Central memory CD8-positive, alpha-beta T cell (primary cell): ENCODE measurements around the gene MMP13.
"Not testable (repeated sequence)": the region's sequence is repeated elsewhere in the genome, so short reads cannot be mapped to it uniquely, and the experiment has no call there.

Experiments
- ATAC-seq: fragments of 150-1000 bp; cut with Tn5 transposase; replicated peaks from 2 replicates; pipeline ENCODE4 v1.10.0; 2022; ENCODE audit warnings: mild to moderate bottlenecking, moderate FRiP score, moderate number of reproducible peaks; ENCODE audit not compliant: poor library complexity, severe bottlenecking; ENCODE audit errors: extremely low read depth
- DNase-seq, 2 donors: peaks; one replicate each; pipeline ENCODE4 v3.0.0; 2021; ENCODE audit warnings: low spot score in 2 of 2
- H3K27ac Mint-ChIP-seq: one replicate; pipeline ENCODE4 v1.8.0; 2022; ENCODE audit warnings: low read depth, mild to moderate bottlenecking, moderate library complexity, mixed read lengths
- H3K27me3 Mint-ChIP-seq: one replicate; pipeline ENCODE4 v1.8.0; 2022; ENCODE audit warnings: mixed read lengths
- H3K36me3 Mint-ChIP-seq: one replicate; pipeline ENCODE4 v1.8.0; 2022; ENCODE audit warnings: mild to moderate bottlenecking, moderate library complexity, mixed read lengths; ENCODE audit not compliant: insufficient read depth
- H3K4me1 Mint-ChIP-seq: one replicate; pipeline ENCODE4 v1.8.0; 2022; ENCODE audit warnings: mixed read lengths
- H3K4me3 Mint-ChIP-seq: one replicate; pipeline ENCODE4 v1.8.0; 2022; ENCODE audit warnings: mild to moderate bottlenecking, moderate library complexity, mixed read lengths
- H3K9me3 Mint-ChIP-seq: one replicate; pipeline ENCODE4 v1.8.0; 2022; ENCODE audit warnings: mixed read lengths

The MMP13 gene

DNA sequence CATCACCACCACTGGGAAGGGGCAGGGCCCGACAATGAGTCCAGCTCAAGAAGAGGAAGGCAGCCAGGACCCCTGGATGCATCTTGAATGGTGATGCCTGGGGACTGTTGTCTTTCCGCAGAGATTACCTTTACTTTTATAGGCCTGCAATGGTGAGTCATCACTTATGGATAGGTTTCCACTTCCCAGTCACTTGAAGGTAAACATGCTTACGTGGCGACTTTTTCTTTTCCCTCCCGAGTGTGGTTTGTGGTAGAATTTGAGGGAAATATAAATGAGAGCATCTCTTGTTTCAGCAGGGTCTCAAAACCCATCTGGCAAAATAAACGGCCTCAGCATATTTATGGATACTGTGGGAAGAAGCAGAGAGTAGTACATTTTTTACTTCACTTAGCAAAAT, at the start of gene MMP13:
Gene MMP13 (minus strand): TSS at position 109 of the 400 bp plus-strand sequence. CDS start 27 bp downstream, at position 82.
- Mint-ChIP-seq H3K9me3 (no peaks in the 10 kb centered on the region), H3K4me3 (no peak within 1 kb of the TSS), H3K27me3 (peaks cover 19% of the 10 kb centered on the region), H3K36me3 (peaks cover 2% of the 10 kb centered on the region), H3K4me1 (no peaks in the 10 kb centered on the region), H3K27ac (no peak within 1 kb of the TSS)
- DNase-seq (no peak), ATAC-seq (no peak)

DNA sequence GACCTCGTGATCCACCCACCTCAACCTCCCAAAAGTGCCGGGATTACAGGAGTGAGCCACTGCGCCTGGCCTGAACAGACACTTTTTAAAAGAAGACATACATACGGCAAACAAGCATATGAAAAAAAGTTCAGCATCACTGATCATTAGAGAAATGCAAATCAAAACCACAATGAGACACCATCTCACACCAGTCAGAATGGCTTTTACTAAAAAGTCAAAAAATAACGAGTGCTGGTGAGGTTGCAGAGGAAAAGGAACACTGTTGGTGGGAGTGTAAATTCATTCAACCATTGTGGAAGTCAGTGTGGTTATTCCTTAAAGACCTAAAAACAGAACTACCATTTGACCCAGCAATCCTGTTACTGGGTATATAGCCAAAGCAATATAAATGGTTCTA, 48.7 kb upstream of the MMP13 start:
- H3K9me3 Mint-ChIP-seq, H3K4me1 Mint-ChIP-seq, H3K36me3 Mint-ChIP-seq, H3K4me3 Mint-ChIP-seq, H3K27ac Mint-ChIP-seq, DNase-seq, ATAC-seq: not testable (repeated sequence)
- peaks cover 36% of the 10 kb centered on the region for H3K27me3 Mint-ChIP-seq

DNA sequence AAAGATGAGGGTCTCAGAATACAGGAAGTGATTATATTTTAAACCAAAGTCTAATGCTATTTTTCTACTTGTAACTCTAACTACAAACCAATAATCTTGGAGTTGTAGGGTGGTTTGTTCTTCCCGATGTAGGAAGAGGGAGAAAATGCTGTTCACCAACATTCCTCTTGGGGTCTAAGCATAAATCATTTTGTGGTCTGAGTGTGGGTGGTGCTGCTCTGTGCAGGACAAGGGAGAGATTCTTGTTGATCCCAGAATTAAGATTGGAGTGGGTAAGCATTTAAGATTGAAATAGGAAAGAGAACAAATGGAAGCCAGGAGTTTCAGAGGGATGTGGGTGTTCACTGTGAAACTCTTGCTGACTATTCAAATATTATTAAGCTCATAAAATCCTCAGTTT, 38.6 kb upstream of the MMP13 start:
- no peaks in the 10 kb centered on the region for H3K9me3 Mint-ChIP-seq
- H3K4me3 Mint-ChIP-seq = no peak overlapping the region
- H3K4me1 Mint-ChIP-seq = no peaks in the 10 kb centered on the region
- H3K27ac Mint-ChIP-seq = no peak overlapping the region
- DNase-seq (no peak), ATAC-seq (no peak)
- H3K27me3 Mint-ChIP-seq = peaks cover 25% of the 10 kb centered on the region
- H3K36me3 Mint-ChIP-seq = no peaks in the 10 kb centered on the region

DNA sequence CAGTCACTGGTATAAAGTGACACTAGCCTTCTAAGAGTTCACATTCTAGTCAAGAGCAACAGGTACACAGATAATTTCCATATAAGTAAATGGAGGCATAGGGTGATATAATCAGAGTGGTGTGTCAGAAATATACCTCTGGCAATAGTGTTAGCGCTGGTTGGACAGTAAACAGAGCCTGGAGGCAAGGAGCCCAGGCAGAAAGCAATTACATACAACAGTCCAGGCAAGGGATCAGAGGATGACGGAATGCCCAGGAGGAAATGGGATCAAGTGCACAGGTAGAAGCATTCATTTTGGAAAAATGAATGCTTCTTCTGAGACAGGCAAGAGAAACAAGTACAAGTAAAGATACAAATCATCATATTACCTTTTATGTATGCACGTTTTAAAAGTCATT, 36.2 kb upstream of the MMP13 start:
- DNase-seq (no peak), ATAC-seq (no peak)
- no peaks in the 10 kb centered on the region for H3K36me3 Mint-ChIP-seq
- H3K9me3 Mint-ChIP-seq = no peaks in the 10 kb centered on the region
- peaks cover 24% of the 10 kb centered on the region for H3K27me3 Mint-ChIP-seq
- H3K4me3 Mint-ChIP-seq = no peak overlapping the region
- H3K4me1 Mint-ChIP-seq = no peaks in the 10 kb centered on the region
- no peak overlapping the region for H3K27ac Mint-ChIP-seq

DNA sequence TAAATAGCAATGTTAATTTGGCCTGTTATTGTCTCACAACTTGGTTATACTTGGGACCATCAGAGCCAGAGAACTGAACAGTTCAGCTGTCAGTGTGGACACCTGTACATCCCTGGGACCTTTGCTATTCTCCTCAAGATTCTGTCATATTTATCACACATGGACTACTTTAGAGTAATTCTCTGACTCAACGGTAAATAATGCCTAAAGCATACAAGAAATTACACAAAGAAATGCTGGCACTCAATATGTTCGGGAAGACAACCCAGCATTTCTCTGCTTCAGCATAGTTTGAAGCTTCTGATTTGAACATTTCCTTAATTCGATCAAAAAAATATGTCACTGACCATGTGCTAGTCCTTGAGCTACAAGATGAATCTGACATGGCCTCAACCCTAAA, 34.6 kb upstream of the MMP13 start:
- ATAC-seq (no peak), DNase-seq (no peak)
- Mint-ChIP-seq H3K27ac (no peak overlapping the region), H3K27me3 (peaks cover 24% of the 10 kb centered on the region), H3K36me3 (no peaks in the 10 kb centered on the region), H3K4me1 (no peaks in the 10 kb centered on the region), H3K4me3 (no peak overlapping the region), H3K9me3 (no peaks in the 10 kb centered on the region)

DNA sequence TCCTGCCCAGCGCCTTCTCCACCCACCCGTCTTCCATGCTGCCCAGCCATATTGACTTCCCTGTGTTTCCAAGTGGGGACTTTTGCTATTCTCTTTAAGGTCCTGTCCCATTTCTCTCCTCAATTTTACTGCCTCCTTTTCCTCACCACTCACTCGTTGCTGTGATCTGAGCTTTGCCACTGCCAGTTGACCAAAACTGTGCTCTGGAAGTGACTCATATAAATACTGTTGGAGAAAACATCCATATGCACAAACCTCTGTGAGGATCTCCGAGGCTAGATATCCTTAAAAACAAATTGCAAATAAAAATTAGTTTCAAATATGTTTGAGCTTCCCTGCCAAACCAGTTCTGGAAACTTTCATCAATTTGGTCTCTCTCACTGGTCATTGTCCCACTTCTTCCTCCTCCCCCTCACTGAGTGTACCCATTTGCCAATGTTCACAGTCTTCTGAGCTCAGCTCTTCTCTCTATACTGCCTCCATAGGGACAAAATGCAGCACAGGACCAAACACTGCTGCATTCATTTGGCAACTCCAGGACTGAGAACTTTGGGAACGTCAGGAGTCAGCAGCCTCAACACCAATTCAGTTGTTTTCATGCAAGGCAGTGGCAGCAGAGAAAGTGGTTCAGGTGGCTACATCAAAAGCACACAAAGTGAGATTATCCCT, 34.0 kb upstream of the MMP13 start:
- H3K4me1 Mint-ChIP-seq = no peaks in the 10 kb centered on the region
- peaks cover 24% of the 10 kb centered on the region for H3K27me3 Mint-ChIP-seq
- no peak for DNase-seq
- H3K36me3 Mint-ChIP-seq = no peaks in the 10 kb centered on the region
- H3K4me3 Mint-ChIP-seq = no peak overlapping the region
- H3K9me3 Mint-ChIP-seq = no peaks in the 10 kb centered on the region
- no peak overlapping the region for H3K27ac Mint-ChIP-seq
- no peak for ATAC-seq

DNA sequence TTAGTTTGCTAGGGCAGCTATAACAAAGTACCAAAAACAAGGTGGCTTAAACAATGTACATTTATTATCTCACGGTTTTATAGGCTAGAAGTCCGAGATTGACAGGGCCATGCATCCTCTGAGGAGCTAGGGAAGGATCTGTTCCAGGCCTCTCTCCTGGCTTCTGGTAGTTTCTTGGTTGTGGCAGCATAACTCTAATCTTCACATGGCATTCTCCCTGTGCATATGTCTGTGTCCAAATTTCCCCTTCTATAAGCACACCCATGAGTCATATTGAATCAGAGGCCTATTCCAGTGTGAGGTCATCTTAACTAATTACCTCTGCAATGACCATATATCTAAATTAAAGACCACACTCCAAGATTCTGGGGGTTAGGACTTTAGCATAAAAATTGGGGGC, 31.3 kb upstream of the MMP13 start:
- no peaks in the 10 kb centered on the region for H3K36me3 Mint-ChIP-seq
- ATAC-seq (no peak), DNase-seq (no peak)
- H3K27ac Mint-ChIP-seq = no peak overlapping the region
- no peaks in the 10 kb centered on the region for H3K9me3 Mint-ChIP-seq
- no peak overlapping the region for H3K4me3 Mint-ChIP-seq
- no peaks in the 10 kb centered on the region for H3K4me1 Mint-ChIP-seq
- peaks cover 24% of the 10 kb centered on the region for H3K27me3 Mint-ChIP-seq

DNA sequence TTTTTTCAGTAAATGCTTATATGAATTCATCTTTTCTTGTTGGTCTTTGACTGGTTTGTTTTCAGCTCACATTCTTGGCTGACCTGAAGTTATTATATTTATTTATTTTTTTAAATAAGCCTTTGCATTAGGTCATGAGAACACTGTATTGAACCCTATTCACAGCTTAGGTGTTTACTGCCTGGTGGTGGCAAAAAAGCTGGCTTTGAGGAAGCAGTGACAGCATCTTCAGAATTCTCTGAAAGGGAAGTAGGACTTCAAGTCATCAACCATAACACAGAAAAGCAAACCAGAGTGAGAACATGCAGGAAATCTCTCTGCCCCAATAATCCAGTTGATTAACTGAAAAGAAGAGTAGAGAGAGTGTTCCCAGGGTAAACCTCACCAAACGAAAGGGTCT, 30.3 kb upstream of the MMP13 start:
- H3K36me3 Mint-ChIP-seq = no peaks in the 10 kb centered on the region
- ATAC-seq = no peak
- no peak for DNase-seq
- no peaks in the 10 kb centered on the region for H3K9me3 Mint-ChIP-seq
- H3K27ac Mint-ChIP-seq = no peak overlapping the region
- peaks cover 24% of the 10 kb centered on the region for H3K27me3 Mint-ChIP-seq
- H3K4me1 Mint-ChIP-seq = no peaks in the 10 kb centered on the region
- H3K4me3 Mint-ChIP-seq = no peak overlapping the region

DNA sequence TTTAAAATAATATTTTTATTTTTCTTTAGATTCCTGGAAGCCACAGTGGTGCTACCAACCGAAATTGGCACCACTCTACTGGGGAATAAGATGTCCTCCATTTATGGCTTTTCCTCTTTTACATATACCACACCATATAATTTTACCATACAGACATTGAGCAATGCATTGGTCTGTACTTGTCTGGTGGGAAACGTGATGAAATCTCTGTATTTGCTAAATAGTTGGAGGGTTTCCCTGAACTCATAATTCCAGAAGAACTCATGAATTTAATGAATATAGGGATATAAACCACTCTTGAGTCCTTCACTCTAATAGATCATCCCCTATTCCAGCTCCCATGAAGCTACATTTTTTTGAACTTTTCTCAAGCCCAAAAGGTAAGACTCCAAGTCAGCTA, 28.0 kb upstream of the MMP13 start:
- ATAC-seq = no peak
- peaks cover 18% of the 10 kb centered on the region for H3K27me3 Mint-ChIP-seq
- no peak for DNase-seq
- H3K4me3 Mint-ChIP-seq = no peak overlapping the region
- H3K9me3 Mint-ChIP-seq = no peaks in the 10 kb centered on the region
- H3K4me1 Mint-ChIP-seq = no peaks in the 10 kb centered on the region
- no peaks in the 10 kb centered on the region for H3K36me3 Mint-ChIP-seq
- H3K27ac Mint-ChIP-seq = no peak overlapping the region

DNA sequence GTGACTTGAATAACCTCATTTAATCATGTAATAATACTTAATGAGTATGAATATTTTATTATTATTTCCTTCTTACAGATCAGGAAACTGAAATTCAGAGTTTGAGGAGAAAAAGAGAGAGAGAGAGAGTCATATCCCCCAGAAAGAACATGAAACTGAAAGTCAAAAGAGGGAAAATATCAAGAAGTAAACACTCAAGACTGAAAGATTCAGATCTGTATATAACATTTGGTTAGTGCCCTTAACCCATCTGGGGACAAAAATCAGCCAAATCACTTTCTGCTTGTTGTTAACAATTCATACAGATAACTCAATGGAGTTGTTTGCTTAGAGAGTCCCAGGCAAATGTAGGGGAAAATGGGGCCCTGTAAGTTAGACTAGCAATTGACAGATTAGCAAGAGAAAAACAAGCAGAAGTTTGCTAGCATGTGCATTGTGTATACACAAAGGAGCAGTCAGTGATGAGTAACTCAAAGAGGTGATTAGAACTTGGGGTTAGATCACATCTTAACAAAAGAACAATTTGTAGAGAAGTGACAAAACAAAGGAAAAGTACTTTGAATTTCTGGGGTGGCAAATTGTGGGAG, 25.9 kb upstream of the MMP13 start:
- Mint-ChIP-seq H3K36me3 (no peaks in the 10 kb centered on the region), H3K9me3 (no peaks in the 10 kb centered on the region), H3K4me3 (no peak overlapping the region), H3K4me1 (no peaks in the 10 kb centered on the region), H3K27ac (no peak overlapping the region), H3K27me3 (peaks cover 22% of the 10 kb centered on the region)
- ATAC-seq (no peak), DNase-seq (no peak)

DNA sequence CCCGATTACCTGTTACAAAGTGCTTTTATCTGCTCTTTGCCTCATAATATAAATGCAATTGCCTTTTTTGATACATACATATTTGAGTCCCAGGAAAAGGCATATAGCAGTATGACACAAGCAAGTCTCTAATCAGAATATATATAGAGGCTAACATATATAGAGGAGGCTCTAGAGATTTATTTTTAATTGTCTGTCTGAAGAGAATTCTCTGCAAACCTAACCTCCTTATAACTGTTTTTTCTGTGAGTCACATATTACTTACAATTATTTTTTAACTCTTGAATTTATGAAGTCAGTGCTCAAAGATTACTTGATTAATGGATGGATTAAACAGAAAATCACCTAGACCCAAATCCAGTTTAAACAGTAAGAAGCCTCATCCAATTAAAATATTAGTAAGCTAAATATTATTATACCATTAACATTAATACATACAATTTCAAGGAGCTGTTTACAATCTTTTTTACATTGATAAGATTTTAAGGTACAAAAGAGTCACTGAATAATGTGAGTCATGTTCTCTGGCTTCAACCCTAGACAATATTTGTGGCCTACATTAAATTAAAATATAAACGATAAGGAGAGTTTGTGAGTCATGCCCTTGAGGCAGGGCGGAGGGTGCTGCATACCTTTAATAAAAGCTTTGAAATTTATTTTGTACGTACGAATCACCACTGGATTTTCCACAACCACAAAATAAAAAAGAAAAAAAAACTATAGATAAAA, 19.2 kb upstream of the MMP13 start:
- H3K4me1 Mint-ChIP-seq = no peaks in the 10 kb centered on the region
- H3K9me3 Mint-ChIP-seq = no peaks in the 10 kb centered on the region
- H3K36me3 Mint-ChIP-seq = no peaks in the 10 kb centered on the region
- H3K4me3 Mint-ChIP-seq = no peak overlapping the region
- peaks cover 57% of the 10 kb centered on the region for H3K27me3 Mint-ChIP-seq
- H3K27ac Mint-ChIP-seq = no peak overlapping the region
- no peak for DNase-seq
- ATAC-seq = no peak

DNA sequence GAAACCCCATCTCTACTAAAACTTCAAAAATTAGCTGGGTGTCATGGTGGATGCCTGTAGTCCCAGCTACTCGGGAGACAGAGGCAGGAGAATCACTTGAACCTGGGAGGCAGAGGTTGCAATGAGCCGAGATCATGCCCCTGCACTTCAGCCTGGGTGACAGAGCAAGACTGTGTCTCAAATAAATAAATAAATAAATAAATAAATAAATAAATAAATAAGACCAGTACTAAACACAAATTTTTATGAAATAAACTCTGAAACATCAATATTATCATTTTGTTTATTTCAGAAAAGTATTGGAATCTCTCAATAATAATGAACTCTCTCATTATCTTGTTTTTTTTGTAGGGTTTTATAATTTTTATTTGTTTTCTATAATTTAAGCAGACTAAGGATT, 18.2 kb upstream of the MMP13 start:
- peaks cover 59% of the 10 kb centered on the region for H3K27me3 Mint-ChIP-seq
- not testable (repeated sequence) for H3K4me1 Mint-ChIP-seq, H3K4me3 Mint-ChIP-seq, H3K36me3 Mint-ChIP-seq, ATAC-seq, DNase-seq, H3K9me3 Mint-ChIP-seq, H3K27ac Mint-ChIP-seq

DNA sequence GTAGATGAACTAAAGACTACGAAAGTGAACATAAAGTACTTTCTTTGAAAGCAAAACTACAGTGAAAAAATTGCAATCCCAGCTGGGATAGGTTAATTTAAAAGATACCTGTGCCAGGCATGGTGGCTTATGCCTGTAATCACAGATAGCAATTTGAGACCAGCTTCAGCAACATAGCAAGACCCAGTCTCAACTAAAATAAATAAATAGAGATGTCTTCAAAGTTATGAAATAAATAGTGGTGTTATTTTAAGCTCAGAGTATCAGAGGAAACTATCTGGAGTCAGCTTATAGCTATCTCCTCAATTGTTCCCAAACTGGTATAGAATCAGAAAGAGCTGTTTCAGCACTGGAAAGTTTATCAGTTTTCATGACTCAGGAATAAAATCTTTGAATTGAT, 17.3 kb upstream of the MMP13 start:
- Mint-ChIP-seq H3K27ac (no peak overlapping the region), H3K9me3 (no peaks in the 10 kb centered on the region), H3K4me3 (no peak overlapping the region), H3K27me3 (peaks cover 56% of the 10 kb centered on the region), H3K4me1 (no peaks in the 10 kb centered on the region), H3K36me3 (peaks cover 2% of the 10 kb centered on the region)
- ATAC-seq = no peak
- no peak for DNase-seq
